Astrocyte of the cerebellum (primary cell): ENCODE data around the gene KATNB1.

Experiments used
- DNase-seq: peaks from one replicate; pipeline ENCODE4 v3.0.0-alpha.2; 2011; ENCODE audit warnings: low read depth
- H3K4me3 ChIP-seq: 2 replicates; pipeline ENCODE4 v1.5.1; 2011; ENCODE audit warnings: mild to moderate bottlenecking, low read depth, low read length, moderate library complexity
- in situ Hi-C: cut with HindIII; loops from 2 replicates; pipeline ENCODE4 v1.10.0; 2017; ENCODE audit warnings: low sequenced_read_pairs
- TF ChIP-seq, protein P1 (sequence below): IDR thresholded peaks from 2 replicates; pipeline ENCODE4 v1.5.1; 2012; ENCODE audit warnings: low read length, low read depth, moderate library complexity, mild to moderate bottlenecking; ENCODE audit errors: missing control alignments

The KATNB1 gene

DNA sequence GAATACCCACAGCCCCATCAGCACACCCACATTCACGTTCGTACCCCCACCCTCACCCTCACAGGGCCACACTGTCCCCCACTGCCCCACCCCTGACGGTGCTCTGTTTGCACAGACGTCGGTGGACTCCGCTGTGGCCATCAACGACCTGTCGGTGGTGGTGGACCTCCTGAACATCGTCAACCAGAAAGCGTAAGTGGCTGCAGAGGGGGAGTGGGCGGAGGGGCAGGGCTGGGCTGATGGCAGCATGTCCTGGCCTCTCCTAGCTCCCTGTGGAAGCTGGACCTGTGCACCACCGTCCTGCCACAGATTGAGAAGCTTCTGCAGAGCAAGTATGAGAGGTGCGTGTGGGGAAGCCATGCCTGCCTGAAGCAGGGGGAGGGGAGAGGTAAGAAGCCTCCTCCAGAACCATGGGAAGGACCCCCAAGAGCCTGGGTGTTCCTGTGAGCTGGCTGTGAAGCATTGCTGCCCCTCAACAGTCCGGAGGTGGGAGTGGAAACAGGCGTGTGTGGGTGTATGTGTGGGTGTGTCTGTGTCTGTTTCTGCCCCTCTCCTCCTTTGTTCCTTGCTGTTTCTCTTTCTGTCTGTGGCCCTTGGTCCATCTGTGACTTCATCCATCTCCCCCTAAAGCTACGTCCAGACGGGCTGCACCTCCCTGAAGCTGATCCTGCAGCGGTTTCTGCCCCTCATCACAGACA lies 20.3 kb downstream of the KATNB1 start:
- H3K4me3 ChIP-seq, result no peak overlapping the region
- in situ Hi-C loops, result no loop called here
- TF ChIP-seq, protein P1, sequence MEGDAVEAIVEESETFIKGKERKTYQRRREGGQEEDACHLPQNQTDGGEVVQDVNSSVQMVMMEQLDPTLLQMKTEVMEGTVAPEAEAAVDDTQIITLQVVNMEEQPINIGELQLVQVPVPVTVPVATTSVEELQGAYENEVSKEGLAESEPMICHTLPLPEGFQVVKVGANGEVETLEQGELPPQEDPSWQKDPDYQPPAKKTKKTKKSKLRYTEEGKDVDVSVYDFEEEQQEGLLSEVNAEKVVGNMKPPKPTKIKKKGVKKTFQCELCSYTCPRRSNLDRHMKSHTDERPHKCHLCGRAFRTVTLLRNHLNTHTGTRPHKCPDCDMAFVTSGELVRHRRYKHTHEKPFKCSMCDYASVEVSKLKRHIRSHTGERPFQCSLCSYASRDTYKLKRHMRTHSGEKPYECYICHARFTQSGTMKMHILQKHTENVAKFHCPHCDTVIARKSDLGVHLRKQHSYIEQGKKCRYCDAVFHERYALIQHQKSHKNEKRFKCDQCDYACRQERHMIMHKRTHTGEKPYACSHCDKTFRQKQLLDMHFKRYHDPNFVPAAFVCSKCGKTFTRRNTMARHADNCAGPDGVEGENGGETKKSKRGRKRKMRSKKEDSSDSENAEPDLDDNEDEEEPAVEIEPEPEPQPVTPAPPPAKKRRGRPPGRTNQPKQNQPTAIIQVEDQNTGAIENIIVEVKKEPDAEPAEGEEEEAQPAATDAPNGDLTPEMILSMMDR, result no peak
- no peak for DNase-seq

DNA sequence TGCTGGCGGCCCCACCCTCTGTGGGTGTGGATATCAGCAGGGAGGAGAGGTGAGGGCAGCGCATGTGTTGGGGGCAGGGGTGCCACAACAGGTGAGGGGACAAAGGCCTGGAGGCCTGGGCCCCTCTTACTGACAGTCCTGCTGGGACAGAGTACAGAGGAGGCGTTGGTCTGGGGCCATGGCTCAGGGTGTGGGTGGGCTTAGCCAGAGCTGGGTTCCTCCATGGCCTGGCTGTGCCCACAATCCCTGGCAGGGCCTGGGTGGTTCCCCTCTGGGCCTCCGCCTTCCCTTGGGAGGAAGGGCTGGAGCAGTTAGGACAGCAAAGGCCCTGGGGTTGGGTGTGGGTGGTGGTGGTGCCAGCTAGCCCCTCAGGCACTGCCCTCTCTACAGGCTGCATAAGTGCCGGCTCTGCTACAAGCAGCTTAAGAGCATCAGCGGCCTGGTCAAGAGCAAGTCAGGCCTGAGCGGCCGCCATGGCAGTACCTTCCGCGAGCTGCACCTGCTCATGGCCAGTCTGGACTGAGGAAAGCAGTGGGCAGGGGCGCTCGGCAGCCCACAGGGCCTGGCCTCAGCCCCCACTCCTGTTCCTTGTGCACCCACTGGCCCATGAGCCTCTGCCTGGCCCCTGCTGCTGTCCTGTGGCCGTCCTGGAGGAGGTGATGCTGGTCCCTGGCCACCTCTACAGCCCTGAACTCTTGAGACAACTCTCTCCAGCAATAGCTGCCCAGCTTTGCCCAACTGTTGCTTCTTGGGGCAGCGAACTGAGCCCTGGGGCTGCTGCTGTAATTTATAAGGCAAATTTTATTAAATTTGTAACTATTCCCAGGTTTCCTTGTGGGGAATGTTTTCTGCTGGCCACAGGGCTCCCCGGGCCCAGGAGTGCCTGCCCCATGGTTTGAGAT lies 21.1 kb downstream of the KATNB1 start:
- H3K4me3 ChIP-seq, result no peak overlapping the region
- TF ChIP-seq, protein P1, result no peak
- in situ Hi-C loops, result no loop called here
- DNase-seq, result no peak

DNA sequence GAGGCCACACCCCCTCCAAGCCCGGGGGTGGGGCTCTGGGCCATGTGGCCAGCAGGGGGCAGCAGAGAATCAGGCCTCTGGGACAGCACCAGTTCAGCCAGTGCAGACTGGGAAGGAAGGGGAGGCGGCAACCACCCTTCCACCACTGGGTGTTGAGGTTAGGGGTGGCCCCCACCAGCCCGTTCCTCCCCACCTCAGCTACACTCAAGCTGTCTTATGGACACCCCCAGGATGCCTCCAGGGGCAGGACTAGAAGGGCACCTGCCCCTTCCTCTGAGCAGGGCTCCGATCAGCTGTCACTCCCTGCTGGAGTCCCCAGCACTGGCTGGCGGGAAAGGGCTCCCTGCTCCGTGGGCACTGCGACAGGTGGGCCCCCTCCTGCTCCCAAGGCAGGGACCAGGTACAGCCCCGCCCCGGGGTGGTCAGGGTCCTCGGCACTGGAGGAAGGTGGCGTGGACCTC lies 21.8 kb downstream of the KATNB1 start:
- H3K4me3 ChIP-seq, result no peak overlapping the region
- no peak for DNase-seq
- in situ Hi-C loops, result no loop called here
- TF ChIP-seq, protein P1, result peak; percentile 96

DNA sequence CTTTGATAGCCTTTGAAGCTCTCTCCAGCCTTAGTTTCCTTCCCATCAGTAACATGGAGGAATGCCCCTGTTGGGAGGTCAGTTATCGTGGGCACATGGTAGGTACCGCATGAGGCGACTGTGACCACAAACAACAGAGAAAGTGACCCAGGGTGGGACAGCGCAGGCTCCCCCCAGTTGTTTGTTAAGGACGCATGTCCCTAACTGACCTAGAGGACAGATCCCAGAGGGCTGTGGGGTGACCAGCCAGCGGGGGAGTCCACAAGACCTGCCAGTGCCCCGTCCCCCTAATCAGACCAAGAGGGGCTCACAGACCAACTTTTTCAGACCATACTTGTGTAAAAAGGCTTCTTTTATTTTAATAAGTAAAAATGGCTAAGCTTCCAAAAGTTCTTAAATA lies 22.3 kb downstream of the KATNB1 start:
- DNase-seq, result no peak
- TF ChIP-seq, protein P1, result no peak
- H3K4me3 ChIP-seq, result no peak overlapping the region
- in situ Hi-C loops, result no loop called here

DNA sequence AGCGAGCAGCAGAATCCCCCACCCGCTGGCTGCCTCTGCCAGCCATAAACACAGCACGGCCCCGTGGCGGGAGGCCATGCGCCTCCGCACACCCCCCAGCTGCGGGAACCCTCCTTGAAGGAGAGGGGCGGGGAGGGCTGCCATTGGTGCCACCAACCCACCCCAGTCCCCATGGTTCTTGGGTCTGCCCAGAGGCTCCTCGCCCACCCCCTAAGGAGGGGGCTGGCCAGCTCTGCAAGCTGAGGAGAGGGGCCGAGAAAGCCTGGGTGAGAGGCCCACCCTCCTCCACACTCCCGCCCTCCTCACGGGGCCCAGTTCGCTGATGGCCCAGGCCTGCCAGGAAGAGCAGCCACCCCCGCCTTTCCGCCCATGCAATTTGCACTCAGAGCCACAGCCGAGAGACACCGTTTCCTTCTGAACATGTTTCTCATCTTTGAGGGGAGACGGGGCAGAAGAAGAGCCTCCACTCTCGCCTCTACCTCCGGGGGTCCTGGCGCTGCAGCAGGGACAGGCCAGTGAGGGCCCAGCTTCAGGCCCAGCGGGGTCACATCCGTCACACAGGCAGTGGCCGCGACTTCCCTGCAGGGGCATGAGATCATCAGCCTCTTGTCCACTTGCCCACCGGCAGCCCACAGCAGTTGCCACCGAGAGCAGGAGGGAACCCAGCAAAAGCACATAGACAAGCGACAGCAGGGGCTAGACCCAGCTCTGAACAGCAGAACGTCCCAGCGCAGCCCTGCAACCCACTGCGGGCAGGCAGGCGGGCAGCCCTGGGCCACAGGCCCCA lies 23.0 kb downstream of the KATNB1 start:
- no peak overlapping the region for H3K4me3 ChIP-seq
- no peak for DNase-seq
- in situ Hi-C loops, result no loop called here
- TF ChIP-seq, protein P1, result no peak

DNA sequence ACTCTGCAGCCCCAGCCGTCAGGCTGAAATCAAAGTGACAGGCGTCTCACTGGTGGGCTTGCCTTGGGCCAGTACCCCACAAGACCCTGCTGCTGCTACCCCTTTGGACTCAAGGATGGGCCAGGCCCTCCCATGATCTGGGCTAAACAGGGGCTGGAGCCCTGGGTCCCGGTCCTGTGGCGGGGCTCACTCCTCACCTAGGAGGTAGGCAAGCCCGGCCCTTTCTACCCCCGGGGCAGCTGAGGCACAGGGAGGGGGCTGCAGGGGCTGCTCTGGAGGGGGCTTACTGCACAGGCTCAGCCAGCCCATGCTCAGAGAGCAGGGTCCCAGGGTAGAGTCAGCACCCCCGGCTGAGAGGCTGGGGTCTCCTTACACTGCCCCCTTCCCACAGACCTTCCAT lies 23.6 kb downstream of the KATNB1 start:
- no peak for DNase-seq
- no peak overlapping the region for H3K4me3 ChIP-seq
- in situ Hi-C loops, result no loop called here
- TF ChIP-seq, protein P1, result no peak
